ACC112 (cell line): ENCODE results near the gene TACO1.
A peak's percentile ranks its signal among the peaks of the same experiment; 100 is the strongest.

ENCODE experiments used
- H2AFZ ChIP-seq: fragments of 200-600 bp; sonication (generic); one replicate; pipeline ENCODE4 v1.6.0; 2017; ENCODE audit warnings: antibody characterized with exemption, low read length; ENCODE audit not compliant: unreplicated experiment
- H3K27ac ChIP-seq: fragments of 200-600 bp; sonication (generic); 2 replicates; pipeline ENCODE4 v1.5.1; 2014; ENCODE audit warnings: low read depth, mild to moderate bottlenecking, antibody characterized with exemption, low read length, moderate library complexity
- H3K27me3 ChIP-seq: fragments of 200-600 bp; sonication (generic); 2 replicates; pipeline ENCODE4 v1.6.1; 2014; ENCODE audit warnings: mild to moderate bottlenecking, antibody characterized with exemption, low read length, moderate library complexity, mixed read lengths; ENCODE audit not compliant: insufficient read depth
- H3K36me3 ChIP-seq: fragments of 200-600 bp; sonication (generic); 2 replicates; pipeline ENCODE4 v1.6.1; 2016; ENCODE audit warnings: mild to moderate bottlenecking, antibody characterized with exemption, low read length, moderate library complexity, mixed read lengths; ENCODE audit not compliant: insufficient read depth
- H3K4me1 ChIP-seq: fragments of 200-600 bp; sonication (generic); one replicate; pipeline ENCODE4 v1.6.1; 2016; ENCODE audit warnings: low read length, mixed read lengths; ENCODE audit not compliant: insufficient read depth, unreplicated experiment, control insufficient read depth
- H3K4me3 ChIP-seq: fragments of 200-600 bp; sonication (generic); 2 replicates; pipeline ENCODE4 v1.5.1; 2014; ENCODE audit warnings: mild to moderate bottlenecking, low read depth, low read length
- H3K79me2 ChIP-seq: fragments of 200-600 bp; sonication (generic); one replicate; pipeline ENCODE4 v1.6.0; 2016; ENCODE audit warnings: low read length; ENCODE audit not compliant: control insufficient read depth, unreplicated experiment, insufficient read depth

TACO1 gene

GRCh38 chr17:63622574-63623390 lies 22.1 kb downstream of the TACO1 start:
- peak overlapping the region; percentile 94 for H3K4me3 ChIP-seq
- H3K79me2 ChIP-seq: peaks cover 48% of the 10 kb centered on the region
- H3K27me3 ChIP-seq: no peaks in the 10 kb centered on the region
- H3K4me1 ChIP-seq: peaks cover 35% of the 10 kb centered on the region
- no peaks in the 10 kb centered on the region for H3K36me3 ChIP-seq
- H3K27ac ChIP-seq: peak overlapping the region; percentile 30
- peak overlapping the region; percentile 27 for H2AFZ ChIP-seq

GRCh38 chr17:63623786-63624530 lies 23.3 kb downstream of the TACO1 start:
- H3K4me3 ChIP-seq: peak overlapping the region; percentile 94
- peaks cover 35% of the 10 kb centered on the region for H3K4me1 ChIP-seq
- H3K79me2 ChIP-seq: peaks cover 53% of the 10 kb centered on the region
- H3K27ac ChIP-seq: no peak overlapping the region
- no peaks in the 10 kb centered on the region for H3K36me3 ChIP-seq
- H3K27me3 ChIP-seq: no peaks in the 10 kb centered on the region
- H2AFZ ChIP-seq: peak overlapping the region; percentile 27

GRCh38 chr17:63624531-63624880 lies 23.8 kb downstream of the TACO1 start:
- no peak overlapping the region for H2AFZ ChIP-seq
- H3K4me1 ChIP-seq: peaks cover 35% of the 10 kb centered on the region
- peak overlapping the region; percentile 94; the same call in 1 of the 2 replicates for H3K4me3 ChIP-seq
- peaks cover 54% of the 10 kb centered on the region for H3K79me2 ChIP-seq
- H3K27me3 ChIP-seq: no peaks in the 10 kb centered on the region
- H3K27ac ChIP-seq: no peak overlapping the region
- H3K36me3 ChIP-seq: no peaks in the 10 kb centered on the region

GRCh38 chr17:63626551-63627180 lies 26.0 kb downstream of the TACO1 start:
- Histone ChIP-seq H3K4me3 (peak overlapping the region; percentile 55), H3K27ac (no peak overlapping the region), H2AFZ (no peak overlapping the region), H3K27me3 (no peaks in the 10 kb centered on the region), H3K36me3 (no peaks in the 10 kb centered on the region), H3K79me2 (peaks cover 64% of the 10 kb centered on the region), H3K4me1 (peaks cover 32% of the 10 kb centered on the region)

GRCh38 chr17:63629627-63630026 lies 28.9 kb downstream of the TACO1 start:
- Histone ChIP-seq H3K36me3 (no peaks in the 10 kb centered on the region), H3K79me2 (peaks cover 54% of the 10 kb centered on the region), H3K4me1 (peaks cover 23% of the 10 kb centered on the region), H3K4me3 (no peak overlapping the region), H3K27me3 (no peaks in the 10 kb centered on the region), H2AFZ (no peak overlapping the region), H3K27ac (no peak overlapping the region)

GRCh38 chr17:63631062-63631461 lies 30.4 kb downstream of the TACO1 start:
- H3K4me1 ChIP-seq: peaks cover 11% of the 10 kb centered on the region
- H3K27me3 ChIP-seq: no peaks in the 10 kb centered on the region
- no peak overlapping the region for H3K27ac ChIP-seq
- H3K4me3 ChIP-seq: no peak overlapping the region
- H3K79me2 ChIP-seq: peaks cover 39% of the 10 kb centered on the region
- no peaks in the 10 kb centered on the region; the same call in 1 of the 2 replicates for H3K36me3 ChIP-seq
- no peak overlapping the region for H2AFZ ChIP-seq

- Histone ChIP-seq H3K27me3 (no peaks in the 10 kb centered on the region), H2AFZ (no peak overlapping the region), H3K4me1 (peaks cover 5% of the 10 kb centered on the region), H3K36me3 (peaks cover 1% of the 10 kb centered on the region), H3K79me2 (peaks cover 34% of the 10 kb centered on the region), H3K4me3 (no peak overlapping the region), H3K27ac (no peak overlapping the region)
These were observed 30.9 kb downstream of the TACO1 start for GRCh38 chr17:63631626-63632025.

GRCh38 chr17:63633742-63634141 lies 33.0 kb downstream of the TACO1 start:
- H3K4me3 ChIP-seq: no peak overlapping the region
- H3K27ac ChIP-seq: no peak overlapping the region
- peaks cover 7% of the 10 kb centered on the region for H3K36me3 ChIP-seq

GRCh38 chr17:63634163-63634562 lies 33.5 kb downstream of the TACO1 start:
- H3K27ac ChIP-seq: no peak overlapping the region
- H3K4me1 ChIP-seq: no peaks in the 10 kb centered on the region
- no peaks in the 10 kb centered on the region for H3K27me3 ChIP-seq

More at GRCh38 chr17:63633742-63634141, 33.0 kb downstream of the TACO1 start:
- Histone ChIP-seq H3K27me3 (no peaks in the 10 kb centered on the region), H2AFZ (no peak overlapping the region), H3K79me2 (peaks cover 19% of the 10 kb centered on the region), H3K4me1 (no peaks in the 10 kb centered on the region)

GRCh38 chr17:63634816-63635215 lies 34.1 kb downstream of the TACO1 start:
- no peak overlapping the region for H3K27ac ChIP-seq

More at GRCh38 chr17:63634163-63634562, 33.5 kb downstream of the TACO1 start:
- Histone ChIP-seq H3K79me2 (peaks cover 16% of the 10 kb centered on the region), H3K36me3 (peaks cover 7% of the 10 kb centered on the region), H3K4me3 (no peak overlapping the region), H2AFZ (no peak overlapping the region)

More at GRCh38 chr17:63634816-63635215, 34.1 kb downstream of the TACO1 start:
- no peak overlapping the region for H3K4me3 ChIP-seq
- H3K27me3 ChIP-seq: no peaks in the 10 kb centered on the region
- H2AFZ ChIP-seq: no peak overlapping the region
- H3K79me2 ChIP-seq: peaks cover 14% of the 10 kb centered on the region
- peaks cover 7% of the 10 kb centered on the region for H3K36me3 ChIP-seq
- H3K4me1 ChIP-seq: no peaks in the 10 kb centered on the region
